ENCODE data around the gene B3GNT8.
A peak's percentile ranks its signal among the peaks of the same experiment; 100 is the strongest.
"Not testable (repeated sequence)": the region's sequence is repeated elsewhere in the genome, so short reads cannot be mapped to it uniquely, and the experiment has no call there.

Gene B3GNT8

GRCh38 chr19:41439441-41440222 is 12.5 kb upstream of the B3GNT8 start, which contains the start of gene DMAC2:
DMAC2 (minus strand) TSS chr19:41439912; CDS start chr19:41439899, 13 bp downstream.
- Histone ChIP-seq H3K4me2 (ENCODE audit: low read length) (peak within 1 kb of the TSS; percentile 39), H3K4me3 (ENCODE audit: low read length) (peak within 1 kb of the TSS; percentile 82), H3K23ac (ENCODE audit: low read length) (no peak within 1 kb of the TSS), H4K5ac (ENCODE audit: low read length) (no peak within 1 kb of the TSS), H3K18ac (ENCODE audit: low read length) (peak within 1 kb of the TSS; percentile 88), H2BK5ac (ENCODE audit: low read length) (peak within 1 kb of the TSS; percentile 80), H3K79me1 (ENCODE audit: low read length) (peaks cover 3% of the 10 kb centered on the region), H2AK5ac (ENCODE audit: low read length) (no peak within 1 kb of the TSS), H3K27ac (ENCODE audit: low read depth, low read length) (peak within 1 kb of the TSS; percentile 80), H4K8ac (ENCODE audit: low read depth, low read length) (peak within 1 kb of the TSS; percentile 90), H3K4ac (ENCODE audit: low read depth, low read length) (peak within 1 kb of the TSS; percentile 60), H3K27me3 (ENCODE audit: insufficient read depth, low read length, poor library complexity) (no peaks in the 10 kb centered on the region), H3K4me1 (ENCODE audit: control insufficient read depth, low read depth, low read length) (no peaks in the 10 kb centered on the region), H3K56ac (ENCODE audit: low read length) (peak within 1 kb of the TSS; percentile 96), H3K79me2 (ENCODE audit: control insufficient read depth, insufficient read depth, low read length) (no peaks in the 10 kb centered on the region), H3K36me3 (ENCODE audit: control insufficient read depth, insufficient read depth, low read length) (peaks cover 1% of the 10 kb centered on the region), H2BK120ac (ENCODE audit: low read depth, low read length) (no peak within 1 kb of the TSS), H3K9ac (ENCODE audit: low read length) (peak within 1 kb of the TSS; percentile 88), H2BK15ac (replicated peaks; ENCODE audit: low read depth) (no peak within 1 kb of the TSS)
- peak; percentile 100 for DNase-seq
- no CpG with 5 or more reads among the region's 40 CpGs for WGBS (ENCODE audit: extremely low coverage, insufficient coverage, low lambda C conversion rate)

DNA sequence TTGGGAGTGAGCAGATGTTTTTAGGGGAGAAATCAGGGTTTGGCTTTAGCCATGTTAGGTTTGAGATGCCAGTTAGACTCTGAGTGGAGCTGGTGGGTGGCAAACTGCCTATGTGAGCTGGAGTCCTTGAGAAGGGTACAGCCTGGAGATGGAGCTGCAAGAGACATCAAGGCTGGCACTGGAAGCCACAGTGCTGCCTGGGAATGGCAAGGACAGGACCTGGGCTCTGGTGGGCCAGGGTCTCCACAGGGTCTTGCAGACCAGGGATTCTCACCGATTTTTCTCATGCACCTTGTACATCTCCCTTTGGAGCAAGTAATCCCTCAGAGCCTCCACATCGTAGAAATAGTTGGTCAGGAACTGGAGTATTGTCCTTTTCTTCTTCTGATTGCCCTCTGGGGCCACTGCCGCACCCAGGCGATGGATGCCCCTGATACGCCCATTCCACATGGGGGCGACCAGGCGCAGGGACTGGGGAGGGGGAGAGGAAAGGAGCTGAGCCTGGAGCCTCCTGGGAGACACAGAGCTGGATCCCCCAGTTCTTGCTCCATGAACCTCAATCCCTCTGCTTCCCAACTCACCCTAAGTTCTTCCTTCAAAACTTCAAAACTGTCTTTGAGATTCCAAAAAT is 10.9 kb upstream of the B3GNT8 start:
- no peaks in the 10 kb centered on the region for H3K4me1 ChIP-seq (ENCODE audit: control insufficient read depth, low read depth, low read length)
- no peak overlapping the region for H3K4me3 ChIP-seq (ENCODE audit: low read length)
- no peaks in the 10 kb centered on the region for H3K79me2 ChIP-seq (ENCODE audit: control insufficient read depth, insufficient read depth, low read length)
- no CpG with 5 or more reads among the region's 7 CpGs for WGBS (ENCODE audit: extremely low coverage, insufficient coverage, low lambda C conversion rate)
- no peak overlapping the region for H3K18ac ChIP-seq (ENCODE audit: low read length)
- H3K23ac ChIP-seq (ENCODE audit: low read length), result no peak overlapping the region
- no peak overlapping the region for H3K56ac ChIP-seq (ENCODE audit: low read length)
- no peak overlapping the region for H3K9ac ChIP-seq (ENCODE audit: low read length)
- no peak overlapping the region for H2BK120ac ChIP-seq (ENCODE audit: low read depth, low read length)
- no peaks in the 10 kb centered on the region for H3K27me3 ChIP-seq (ENCODE audit: insufficient read depth, low read length, poor library complexity)
- H3K4ac ChIP-seq (ENCODE audit: low read depth, low read length), result no peak overlapping the region
- H2AK5ac ChIP-seq (ENCODE audit: low read length), result no peak overlapping the region
- no peak overlapping the region for H2BK15ac ChIP-seq (replicated peaks; ENCODE audit: low read depth)
- peaks cover 1% of the 10 kb centered on the region for H3K36me3 ChIP-seq (ENCODE audit: control insufficient read depth, insufficient read depth, low read length)
- DNase-seq, result no peak
- H2BK5ac ChIP-seq (ENCODE audit: low read length), result no peak overlapping the region
- H3K79me1 ChIP-seq (ENCODE audit: low read length), result peaks cover 3% of the 10 kb centered on the region
- no peak overlapping the region for H3K27ac ChIP-seq (ENCODE audit: low read depth, low read length)
- H4K5ac ChIP-seq (ENCODE audit: low read length), result no peak overlapping the region
- no peak overlapping the region for H4K8ac ChIP-seq (ENCODE audit: low read depth, low read length)
- no peak overlapping the region for H3K4me2 ChIP-seq (ENCODE audit: low read length)

GRCh38 chr19:41436674-41436951 is 9.4 kb upstream of the B3GNT8 start:
- no peak overlapping the region for H2BK5ac ChIP-seq (ENCODE audit: low read length)
- no peak overlapping the region for H4K8ac ChIP-seq (ENCODE audit: low read depth, low read length)
- no peak for DNase-seq
- H3K4me2 ChIP-seq (ENCODE audit: low read length), result no peak overlapping the region
- H3K18ac ChIP-seq (ENCODE audit: low read length), result no peak overlapping the region
- no peak overlapping the region for H2AK5ac ChIP-seq (ENCODE audit: low read length)
- H3K27ac ChIP-seq (ENCODE audit: low read depth, low read length), result no peak overlapping the region
- H3K79me2 ChIP-seq (ENCODE audit: control insufficient read depth, insufficient read depth, low read length), result no peaks in the 10 kb centered on the region
- no peak overlapping the region for H3K56ac ChIP-seq (ENCODE audit: low read length)
- no peak overlapping the region for H3K4ac ChIP-seq (ENCODE audit: low read depth, low read length)
- H3K4me3 ChIP-seq (ENCODE audit: low read length), result no peak overlapping the region
- peaks cover 3% of the 10 kb centered on the region for H3K79me1 ChIP-seq (ENCODE audit: low read length)
- no peaks in the 10 kb centered on the region for H3K4me1 ChIP-seq (ENCODE audit: control insufficient read depth, low read depth, low read length)
- no peak overlapping the region for H4K5ac ChIP-seq (ENCODE audit: low read length)
- no peak overlapping the region for H2BK120ac ChIP-seq (ENCODE audit: low read depth, low read length)
- H2BK15ac ChIP-seq (replicated peaks; ENCODE audit: low read depth), result no peak overlapping the region
- H3K9ac ChIP-seq (ENCODE audit: low read length), result no peak overlapping the region
- H3K27me3 ChIP-seq (ENCODE audit: insufficient read depth, low read length, poor library complexity), result no peaks in the 10 kb centered on the region
- peaks cover 4% of the 10 kb centered on the region for H3K36me3 ChIP-seq (ENCODE audit: control insufficient read depth, insufficient read depth, low read length)
- no peak overlapping the region for H3K23ac ChIP-seq (ENCODE audit: low read length)

DNA sequence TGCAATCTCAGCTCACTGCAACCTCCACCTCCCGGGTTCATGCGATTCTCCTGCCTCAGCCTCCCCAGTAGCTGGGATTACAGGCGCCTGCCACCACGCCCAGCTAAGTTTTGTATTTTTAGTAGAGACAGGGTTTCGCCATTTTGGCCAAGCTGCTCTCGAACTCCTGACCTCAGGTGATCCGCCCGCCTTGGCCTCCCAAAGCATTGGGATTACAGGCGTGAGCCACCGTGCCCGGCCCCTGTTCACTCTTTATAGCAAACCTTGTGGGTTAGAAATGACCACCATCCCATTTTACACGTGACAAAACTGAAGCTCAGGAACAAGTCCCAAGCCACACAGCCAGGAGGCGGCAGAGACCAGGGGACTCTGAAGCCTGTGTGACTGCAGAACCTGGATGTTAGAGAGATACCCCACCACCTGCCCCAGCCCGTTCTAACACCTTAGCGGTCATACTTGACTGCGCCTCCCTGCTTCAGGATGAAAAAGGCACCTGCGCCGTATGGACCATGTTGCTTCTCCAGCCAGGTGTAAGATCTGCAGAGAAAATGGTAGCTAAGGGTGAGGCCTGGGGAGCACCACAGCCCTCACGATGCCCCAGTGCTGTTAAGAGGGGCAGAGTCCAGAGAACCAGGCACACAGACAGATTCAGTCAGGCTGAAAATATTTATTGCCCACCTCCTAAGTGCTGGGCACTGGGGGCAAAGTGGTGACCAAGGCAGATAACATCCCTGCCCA is 8.9 kb upstream of the B3GNT8 start:
- H3K9ac ChIP-seq (ENCODE audit: low read length), result no peak overlapping the region
- H3K4me2 ChIP-seq (ENCODE audit: low read length), result no peak overlapping the region
- no CpG with 5 or more reads among the region's 19 CpGs for WGBS (ENCODE audit: extremely low coverage, insufficient coverage, low lambda C conversion rate)
- H3K36me3 ChIP-seq (ENCODE audit: control insufficient read depth, insufficient read depth, low read length), result peaks cover 4% of the 10 kb centered on the region
- peaks cover 3% of the 10 kb centered on the region for H3K79me1 ChIP-seq (ENCODE audit: low read length)
- H4K5ac ChIP-seq (ENCODE audit: low read length), result no peak overlapping the region
- no peak overlapping the region for H4K8ac ChIP-seq (ENCODE audit: low read depth, low read length)
- H2AK5ac ChIP-seq (ENCODE audit: low read length), result no peak overlapping the region
- no peak overlapping the region for H2BK15ac ChIP-seq (replicated peaks; ENCODE audit: low read depth)
- no peaks in the 10 kb centered on the region for H3K4me1 ChIP-seq (ENCODE audit: control insufficient read depth, low read depth, low read length)
- H3K27me3 ChIP-seq (ENCODE audit: insufficient read depth, low read length, poor library complexity), result no peaks in the 10 kb centered on the region
- no peak overlapping the region for H3K27ac ChIP-seq (ENCODE audit: low read depth, low read length)
- no peak overlapping the region for H2BK5ac ChIP-seq (ENCODE audit: low read length)
- no peaks in the 10 kb centered on the region for H3K79me2 ChIP-seq (ENCODE audit: control insufficient read depth, insufficient read depth, low read length)
- no peak overlapping the region for H3K4me3 ChIP-seq (ENCODE audit: low read length)
- H3K4ac ChIP-seq (ENCODE audit: low read depth, low read length), result no peak overlapping the region
- H2BK120ac ChIP-seq (ENCODE audit: low read depth, low read length), result no peak overlapping the region
- DNase-seq, result no peak
- no peak overlapping the region for H3K23ac ChIP-seq (ENCODE audit: low read length)
- no peak overlapping the region for H3K56ac ChIP-seq (ENCODE audit: low read length)
- H3K18ac ChIP-seq (ENCODE audit: low read length), result no peak overlapping the region

DNA sequence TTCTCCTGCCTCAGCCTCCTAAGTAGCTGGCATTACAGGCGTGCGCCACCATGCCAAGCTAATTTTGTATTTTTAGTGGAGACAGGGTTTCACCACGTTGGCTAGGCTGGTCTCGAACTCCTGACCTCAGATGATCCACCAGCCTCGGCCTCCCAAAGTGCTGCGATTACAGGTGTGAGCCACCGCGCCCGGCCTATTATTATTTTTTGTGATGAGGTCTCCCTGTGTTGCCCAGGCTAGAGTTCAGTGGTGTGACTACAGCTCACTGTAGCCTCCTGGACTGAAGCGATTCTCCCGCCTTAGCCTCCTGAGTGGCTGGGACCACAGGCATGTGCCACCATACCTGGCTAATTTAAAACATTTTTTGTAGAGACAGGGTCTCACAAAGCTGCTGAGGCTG is 8.2 kb upstream of the B3GNT8 start:
- H3K79me1 ChIP-seq (ENCODE audit: low read length); H3K4me1 ChIP-seq (ENCODE audit: control insufficient read depth, low read depth, low read length); H3K23ac ChIP-seq (ENCODE audit: low read length); H3K4me2 ChIP-seq (ENCODE audit: low read length); H3K56ac ChIP-seq (ENCODE audit: low read length); H3K79me2 ChIP-seq (ENCODE audit: control insufficient read depth, insufficient read depth, low read length); H3K4ac ChIP-seq (ENCODE audit: low read depth, low read length); H2BK15ac ChIP-seq (replicated peaks; ENCODE audit: low read depth); H4K5ac ChIP-seq (ENCODE audit: low read length); H3K27me3 ChIP-seq (ENCODE audit: insufficient read depth, low read length, poor library complexity); H2BK5ac ChIP-seq (ENCODE audit: low read length); H3K4me3 ChIP-seq (ENCODE audit: low read length); H2AK5ac ChIP-seq (ENCODE audit: low read length); H2BK120ac ChIP-seq (ENCODE audit: low read depth, low read length); H3K36me3 ChIP-seq (ENCODE audit: control insufficient read depth, insufficient read depth, low read length); H3K27ac ChIP-seq (ENCODE audit: low read depth, low read length); H3K18ac ChIP-seq (ENCODE audit: low read length); H3K9ac ChIP-seq (ENCODE audit: low read length); DNase-seq; H4K8ac ChIP-seq (ENCODE audit: low read depth, low read length): not testable (repeated sequence)
- no CpG with 5 or more reads among the region's 11 CpGs for WGBS (ENCODE audit: extremely low coverage, insufficient coverage, low lambda C conversion rate)

All from mesendoderm (in vitro differentiated cells).